ENCODE results near the gene TPSD1.
"Not testable (repeated sequence)": the region's sequence is repeated elsewhere in the genome, so short reads cannot be mapped to it uniquely, and the experiment has no call there.

The TPSD1 gene

GRCh38 chr16:1283996-1284616, 28.2 kb downstream of the TPSD1 start:
- DNase-seq = no peak

GRCh38 chr16:1285669-1286512, 30.0 kb downstream of the TPSD1 start:
- no peak for DNase-seq

GRCh38 chr16:1286513-1287094, 30.7 kb downstream of the TPSD1 start:
- no peak for DNase-seq

DNA sequence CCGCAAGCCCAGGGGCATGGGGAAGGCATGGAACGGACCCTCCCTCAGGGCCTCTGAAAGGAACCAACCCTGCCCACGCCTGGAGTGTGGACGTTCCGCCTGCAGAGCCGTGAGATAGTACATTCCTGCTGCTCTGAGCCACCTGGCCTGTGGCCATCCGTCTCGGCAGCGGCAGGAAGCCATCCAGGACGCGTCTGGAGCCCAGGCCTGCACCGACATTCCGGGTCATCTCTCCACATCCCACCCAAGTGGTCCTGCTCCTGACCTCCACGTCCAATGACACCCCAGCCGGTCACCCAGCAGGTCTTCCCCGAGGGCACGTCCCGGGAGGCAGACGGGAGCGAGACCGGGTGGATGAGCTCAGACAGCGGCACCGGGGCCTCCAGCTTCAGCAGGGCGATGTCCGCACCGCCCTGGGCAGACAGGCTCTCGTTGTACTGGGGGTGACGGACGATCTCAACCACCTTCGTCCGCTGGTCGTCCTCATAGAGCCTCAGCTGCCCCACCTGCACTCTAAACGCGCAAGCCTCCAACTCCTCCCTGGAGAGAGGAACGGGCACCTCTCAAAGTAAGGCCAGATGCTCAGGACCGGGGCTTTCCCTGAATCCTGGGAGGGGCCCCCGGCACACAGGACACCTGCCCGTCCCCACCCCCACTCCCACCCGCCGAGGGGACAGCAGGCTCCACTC, 32.3 kb downstream of the TPSD1 start:
- DNase-seq = no peak

GRCh38 chr16:1288813-1289476, 33.1 kb downstream of the TPSD1 start:
- no peak for DNase-seq

DNA sequence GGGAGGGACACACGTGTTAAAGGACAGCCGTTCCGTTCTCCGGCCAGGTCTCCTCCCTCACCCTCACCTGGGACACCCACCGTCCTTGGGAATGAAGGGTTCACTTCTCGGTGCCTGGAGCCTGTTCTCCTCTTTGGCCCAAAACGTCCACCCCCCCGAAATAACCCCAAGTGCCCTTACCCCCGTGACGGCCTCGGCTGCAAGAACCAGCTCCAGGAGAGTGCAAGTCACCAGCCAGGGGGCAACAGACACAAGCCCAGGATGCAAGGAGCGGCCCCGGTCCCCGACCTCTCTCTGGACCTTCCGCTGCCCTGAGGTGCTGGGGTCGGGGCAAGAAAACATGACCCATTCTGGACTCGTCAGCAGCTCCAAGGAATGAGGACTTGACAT, 33.6 kb downstream of the TPSD1 start:
- DNase-seq = no peak

GRCh38 chr16:1290063-1290501, 34.2 kb downstream of the TPSD1 start:
- no peak for DNase-seq

DNA sequence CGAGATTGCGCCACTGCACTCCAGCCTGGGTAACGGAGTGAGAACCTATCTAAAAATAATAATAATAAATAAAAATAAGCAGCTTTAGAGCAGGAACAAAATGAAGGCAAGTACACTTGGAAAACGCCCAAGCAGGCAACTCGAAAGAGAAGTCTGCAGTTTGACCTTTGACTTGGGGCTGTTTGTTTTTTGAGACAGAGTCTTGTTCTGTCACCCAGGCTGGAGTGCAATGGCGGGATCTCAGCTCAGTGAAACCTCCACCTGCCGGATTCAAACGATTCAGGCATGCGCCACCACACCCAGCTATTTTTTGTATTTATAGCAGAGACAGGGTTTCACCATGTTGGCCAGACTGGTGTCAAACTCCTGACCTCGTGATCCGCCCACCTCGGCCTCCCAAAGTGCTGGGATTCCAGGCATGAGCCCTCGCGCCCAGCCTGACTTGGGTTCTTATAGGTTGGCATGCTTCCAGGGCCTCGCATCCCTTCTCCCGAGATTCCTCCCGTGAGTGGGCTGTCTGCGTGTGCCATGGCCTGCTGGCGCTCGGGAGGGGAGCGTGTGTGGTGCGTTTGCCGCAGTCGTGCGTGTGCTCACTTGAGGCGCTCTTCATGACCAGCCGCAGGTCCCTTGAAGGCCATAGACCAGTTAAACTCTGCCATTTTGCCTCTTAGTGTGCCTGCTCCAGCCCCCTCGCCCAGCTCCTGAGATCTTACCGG, 35.1 kb downstream of the TPSD1 start:
- no peak for DNase-seq

GRCh38 chr16:1291576-1291974, 35.7 kb downstream of the TPSD1 start:
- DNase-seq = no peak

DNA sequence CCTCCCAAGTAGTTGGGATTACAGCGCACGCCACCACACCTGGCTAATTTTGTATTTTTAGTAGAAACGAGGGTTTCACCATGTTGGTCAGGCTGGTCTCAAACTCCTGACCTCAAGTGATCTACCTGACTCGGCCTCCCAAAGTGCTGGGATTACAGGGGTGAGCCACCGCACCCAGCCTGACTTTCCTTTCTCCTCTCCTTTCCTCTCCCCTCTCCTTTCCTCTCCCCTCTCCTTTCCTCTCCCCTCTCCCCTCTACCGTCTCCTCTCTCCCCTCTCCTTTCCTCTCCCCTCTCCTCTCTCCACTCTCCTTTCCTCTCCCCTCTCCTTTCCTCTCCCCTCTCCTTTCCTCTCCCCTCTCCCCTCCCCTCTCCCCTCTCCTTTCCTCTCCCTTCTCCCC, 36.3 kb downstream of the TPSD1 start:
- DNase-seq = not testable (repeated sequence)

GRCh38 chr16:1292808-1293207, 36.9 kb downstream of the TPSD1 start:
- not testable (repeated sequence) for DNase-seq

DNA sequence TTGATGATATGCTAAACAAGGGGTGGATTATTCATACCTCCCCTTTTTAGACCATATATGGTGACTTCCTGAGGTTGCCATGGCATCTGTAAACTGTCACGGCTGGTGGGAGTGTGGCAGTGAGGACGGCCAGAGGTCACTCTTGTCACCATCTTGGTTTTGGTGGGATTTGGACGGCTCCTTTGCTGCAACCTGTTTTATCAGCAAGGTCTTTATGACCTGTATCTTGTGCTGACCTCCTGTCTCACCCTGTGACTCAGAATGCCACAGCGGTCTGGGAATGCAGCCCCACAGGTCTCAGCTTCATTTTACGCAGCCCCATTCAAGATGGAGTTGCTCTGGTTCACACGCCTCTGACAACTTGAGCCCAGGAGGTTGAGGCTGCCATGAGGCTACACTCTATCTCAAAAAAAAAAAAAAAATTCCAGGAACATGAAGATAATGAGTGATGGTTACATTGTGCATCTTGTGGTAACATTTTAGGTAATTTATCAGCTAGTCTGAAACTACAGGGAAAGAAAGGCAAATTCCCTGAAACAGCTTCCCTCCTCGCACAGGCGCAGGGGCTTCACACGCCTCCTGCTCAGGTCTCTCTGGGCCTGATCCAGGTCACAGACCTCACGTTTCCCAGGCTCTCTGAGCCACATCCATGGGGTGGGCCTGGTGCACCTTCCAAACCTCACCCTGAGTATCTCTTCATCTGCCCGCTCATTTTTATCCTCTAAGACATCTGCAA, 38.2 kb downstream of the TPSD1 start:
- no peak for DNase-seq

DNA sequence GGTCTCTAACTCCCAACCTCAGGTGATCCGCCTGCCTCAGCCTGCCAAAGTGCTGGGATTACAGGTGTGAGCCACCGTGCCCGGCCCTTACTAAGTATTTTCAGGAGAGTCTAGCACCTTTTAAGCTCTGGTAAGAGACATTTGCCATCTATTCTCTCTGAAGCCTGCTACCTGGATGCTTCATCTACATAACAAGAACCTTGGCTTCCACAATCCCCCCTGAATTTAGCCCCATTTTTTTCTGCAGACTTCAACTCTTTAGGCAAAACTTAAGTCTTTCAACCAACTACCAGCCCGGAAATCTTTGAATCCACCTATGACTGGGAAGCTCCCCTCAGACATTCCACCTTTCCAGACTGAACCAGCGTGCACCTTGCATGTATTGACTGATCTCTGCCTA, 39.6 kb downstream of the TPSD1 start:
- no peak for DNase-seq

- DNase-seq = not testable (repeated sequence)
Observed at GRCh38 chr16:1296688-1297017, 40.8 kb downstream of the TPSD1 start.

DNA sequence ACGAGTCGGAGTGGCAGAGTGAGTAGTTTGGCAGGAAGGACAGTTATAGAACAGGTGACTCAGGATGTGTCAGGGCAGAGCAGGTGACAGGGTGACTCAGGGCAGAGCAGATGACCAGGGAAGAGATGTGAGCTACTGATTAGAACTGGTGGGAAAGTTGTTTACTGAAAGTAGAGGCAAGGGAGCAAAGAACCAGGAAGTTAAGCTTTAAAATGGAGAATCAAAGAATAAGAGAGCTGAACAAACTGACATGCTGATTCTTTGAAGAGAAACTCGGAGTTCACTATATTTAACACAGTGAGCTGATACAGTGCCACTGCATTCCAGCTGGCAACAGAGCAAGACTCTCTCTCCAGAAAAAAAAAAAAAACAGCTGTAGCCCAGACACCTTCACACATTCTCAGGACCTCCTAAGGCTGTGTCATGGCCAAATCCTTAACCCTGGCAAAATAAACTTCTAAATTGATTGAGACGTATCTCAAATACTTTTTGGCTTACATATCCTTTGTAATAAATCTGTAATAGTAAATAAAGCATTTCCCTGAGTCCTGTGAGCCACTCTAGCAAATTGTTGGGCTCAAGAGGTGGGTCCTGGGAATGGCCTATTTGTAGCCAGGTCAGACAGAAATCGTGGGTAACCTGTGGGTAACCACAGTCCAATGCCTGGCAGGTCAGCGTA, 41.3 kb downstream of the TPSD1 start:
- DNase-seq = no peak

- no peak for DNase-seq
Observed at GRCh38 chr16:1298406-1298805, 42.5 kb downstream of the TPSD1 start.

- no peak for DNase-seq
Observed at GRCh38 chr16:1299012-1299867, 43.4 kb downstream of the TPSD1 start.

- no peak for DNase-seq
Observed at GRCh38 chr16:1299868-1300203, 44.0 kb downstream of the TPSD1 start.

DNA sequence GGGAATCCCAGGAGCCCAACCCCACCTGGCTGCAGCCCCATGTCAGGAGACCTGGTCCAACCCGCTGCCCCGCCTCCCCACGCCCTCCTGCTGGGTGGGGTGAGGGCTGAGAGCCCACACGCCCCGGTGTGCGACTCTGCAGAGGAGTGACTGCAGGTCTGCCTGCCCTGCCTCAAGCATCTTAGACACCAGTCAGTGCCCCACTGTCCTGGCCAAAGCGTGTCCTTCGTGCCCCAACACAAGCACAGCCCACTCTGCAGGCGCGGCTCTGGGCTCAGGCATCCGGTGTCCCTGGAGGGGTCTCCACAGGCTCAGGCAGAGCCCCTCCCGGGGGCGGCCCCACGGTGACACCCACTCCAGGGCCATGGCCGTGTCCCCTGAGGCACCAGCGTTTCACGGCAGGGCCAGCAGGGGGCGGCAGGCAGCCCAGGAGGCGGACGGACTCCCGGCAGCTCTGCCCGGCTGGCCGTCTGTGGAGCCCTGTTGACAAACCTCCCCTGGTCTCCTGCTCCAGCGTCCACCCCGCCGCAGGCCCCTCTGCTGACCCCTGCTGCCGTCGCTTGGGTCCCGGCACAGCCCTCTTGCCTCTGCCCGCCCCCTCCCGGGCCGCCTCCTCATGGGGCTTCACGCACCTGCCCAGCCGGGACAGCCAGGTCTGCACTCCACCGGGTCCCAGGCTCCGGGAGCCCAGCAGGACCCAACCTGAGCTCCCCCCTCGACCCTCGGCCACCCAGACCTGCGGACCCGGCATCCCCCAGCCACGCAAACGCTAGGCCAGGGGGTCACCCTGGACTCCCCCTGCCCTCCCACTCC, 45.0 kb downstream of the TPSD1 start:
- DNase-seq = peak; percentile 52 to 62 (median 56)
